ENCODE results near the gene UMODL1.

Gene UMODL1

DNA sequence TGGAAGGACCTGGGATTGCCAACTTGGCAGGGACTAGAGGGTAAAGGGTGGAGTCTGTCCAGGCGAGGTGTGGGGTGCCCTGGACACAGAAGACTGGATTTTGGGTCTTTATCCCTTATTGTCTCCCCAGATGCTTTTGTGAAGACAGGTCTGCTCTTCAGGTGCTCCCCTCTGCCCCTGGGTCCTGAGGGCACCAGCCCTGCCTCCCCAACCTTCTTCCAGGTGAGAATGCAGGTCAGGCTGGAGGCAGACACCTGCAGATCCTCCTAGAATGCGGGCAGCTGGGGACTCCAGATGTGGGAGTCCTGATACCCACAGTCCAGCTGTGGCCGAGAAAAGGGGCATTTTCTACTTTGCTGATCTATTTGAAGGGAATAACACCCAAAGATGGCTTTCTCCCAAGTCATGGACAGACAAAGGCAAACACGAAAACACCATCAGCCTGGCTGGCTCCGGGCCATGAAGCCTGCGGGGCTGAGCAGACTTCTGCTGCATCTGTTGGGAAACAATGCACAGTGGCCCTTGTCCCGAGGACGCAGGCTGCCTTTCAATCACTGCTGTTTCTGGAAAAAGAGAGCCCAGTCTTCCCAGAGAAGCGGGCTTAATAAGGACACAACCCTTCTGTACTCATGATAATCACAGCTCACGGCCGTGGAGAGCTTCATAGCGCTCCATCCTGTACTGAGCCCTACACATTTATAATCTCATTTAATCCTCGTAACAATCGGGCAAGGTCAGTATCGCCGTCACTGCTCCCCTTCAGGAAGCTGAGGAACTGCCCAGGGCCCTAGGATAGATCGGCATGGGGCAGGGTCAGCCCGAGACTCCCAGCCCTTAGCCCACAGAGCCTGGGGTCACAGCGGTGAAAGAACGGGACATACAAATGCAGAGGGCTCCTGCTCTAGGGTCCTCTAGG is 85.8 kb downstream of the UMODL1 start:
- Histone ChIP-seq H3K4me3 (ENCODE audit: insufficient read depth, low read depth, low read length) (no peak overlapping the region), H3K36me3 (ENCODE audit: control insufficient read depth, insufficient read depth, low read length) (no peaks in the 10 kb centered on the region), H3K4me1 (ENCODE audit: control insufficient read depth, insufficient read depth, low read length) (peaks cover 15% of the 10 kb centered on the region), H3K9me3 (ENCODE audit: control insufficient read depth, low read length) (no peaks in the 10 kb centered on the region), H3K27ac (ENCODE audit: insufficient read depth, low read depth, low read length, poor library complexity, severe bottlenecking) (no peak overlapping the region), H3K27me3 (ENCODE audit: control insufficient read depth, insufficient read depth, low read length, poor library complexity, severe bottlenecking) (no peaks in the 10 kb centered on the region)
- 87% methylated on average over 20 of the region's 20 CpGs for WGBS, 2 experiments

DNA sequence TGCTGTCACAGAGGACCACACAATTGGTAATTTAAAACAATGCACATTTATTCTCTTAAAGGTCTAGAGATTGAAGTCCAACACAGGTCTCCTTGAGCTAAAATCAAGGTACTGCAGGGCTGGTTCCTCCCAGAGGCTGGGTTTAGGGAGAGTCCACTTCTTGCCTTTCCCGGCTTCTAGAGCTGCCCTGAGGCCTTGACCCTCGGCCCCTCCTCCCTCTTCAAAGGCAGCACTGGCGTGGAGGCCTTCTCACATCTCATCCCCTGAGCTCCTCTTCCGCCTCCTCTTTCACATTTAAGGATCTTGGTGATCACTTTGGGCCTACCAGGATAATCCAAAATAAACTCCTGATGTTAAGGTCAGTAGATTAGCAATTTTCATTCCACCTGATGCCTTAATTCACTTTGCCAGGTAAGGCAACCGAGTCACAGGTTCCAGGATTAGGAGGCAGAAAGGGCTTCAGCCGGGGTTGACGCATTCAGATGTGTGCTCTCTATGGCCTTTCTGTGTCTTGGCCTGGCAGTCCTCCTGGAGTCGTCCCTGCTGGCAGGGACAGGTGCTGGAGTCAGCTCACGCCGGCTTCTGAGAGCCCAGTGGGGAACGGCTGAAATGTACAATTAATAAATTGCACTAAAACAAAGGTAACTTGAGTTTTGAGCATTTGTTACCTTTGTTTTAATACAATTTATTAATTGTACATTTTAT is 86.6 kb downstream of the UMODL1 start:
- H3K9me3 ChIP-seq (ENCODE audit: control insufficient read depth, low read length): no peaks in the 10 kb centered on the region
- H3K27me3 ChIP-seq (ENCODE audit: control insufficient read depth, insufficient read depth, low read length, poor library complexity, severe bottlenecking): no peaks in the 10 kb centered on the region
- H3K4me3 ChIP-seq (ENCODE audit: insufficient read depth, low read depth, low read length): no peak overlapping the region
- no peaks in the 10 kb centered on the region for H3K36me3 ChIP-seq (ENCODE audit: control insufficient read depth, insufficient read depth, low read length)
- no peak overlapping the region for H3K27ac ChIP-seq (ENCODE audit: insufficient read depth, low read depth, low read length, poor library complexity, severe bottlenecking)
- H3K4me1 ChIP-seq (ENCODE audit: control insufficient read depth, insufficient read depth, low read length): peaks cover 15% of the 10 kb centered on the region
- 84 to 86% methylated on average over 11 of the region's 11 CpGs for WGBS, 2 experiments

DNA sequence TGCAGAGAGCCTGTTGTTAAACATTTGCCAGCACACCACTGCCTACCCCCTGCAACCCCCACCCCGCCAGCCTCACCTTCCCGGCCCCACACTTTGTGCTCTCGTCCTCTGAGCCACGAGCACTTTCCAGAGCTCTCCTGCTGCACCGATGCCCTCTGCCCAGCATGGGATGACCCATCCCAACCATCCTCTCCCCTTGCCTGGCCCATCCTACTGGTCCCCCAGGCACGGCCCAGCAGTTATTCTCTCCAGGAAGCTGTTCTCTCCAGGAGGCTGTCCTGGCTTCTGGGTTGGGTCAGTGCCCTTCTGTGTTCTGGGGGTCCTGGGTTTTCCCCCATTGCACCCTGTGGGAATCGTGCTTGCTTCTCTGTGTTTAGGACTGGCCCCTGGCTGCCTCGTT is 87.7 kb downstream of the UMODL1 start:
- 90 to 93% methylated on average over 8 of the region's 8 CpGs for WGBS, 2 experiments

DNA sequence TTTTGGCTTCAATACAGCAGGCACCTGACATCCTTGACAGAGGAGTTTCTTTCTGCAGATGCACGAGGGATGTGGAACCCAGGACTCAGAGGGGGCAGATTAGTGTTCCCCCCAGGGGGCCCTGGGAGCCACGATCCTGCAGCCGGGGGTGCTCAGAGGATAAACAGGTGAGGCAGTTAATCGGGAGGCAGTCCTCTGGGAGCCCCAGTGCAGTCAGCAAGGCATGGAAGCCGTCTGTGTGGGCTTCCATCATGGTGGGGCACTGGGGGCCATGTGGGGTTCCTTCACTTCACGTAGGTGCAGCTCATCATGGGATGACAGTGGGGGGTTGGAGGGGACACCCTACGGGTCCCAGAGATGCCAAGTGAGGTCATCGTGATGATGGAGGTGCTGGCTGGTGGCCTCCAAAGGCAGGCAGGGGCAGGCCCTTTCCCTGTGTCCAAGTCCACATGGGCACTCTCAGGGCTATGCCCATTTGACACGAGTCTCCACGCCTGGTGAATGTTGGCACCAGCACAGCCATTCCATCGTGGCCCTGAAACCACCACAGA is 88.5 kb downstream of the UMODL1 start:
- no peak overlapping the region for H3K27ac ChIP-seq (ENCODE audit: insufficient read depth, low read depth, low read length, poor library complexity, severe bottlenecking)
- H3K4me1 ChIP-seq (ENCODE audit: control insufficient read depth, insufficient read depth, low read length): peaks cover 13% of the 10 kb centered on the region
- no peaks in the 10 kb centered on the region for H3K27me3 ChIP-seq (ENCODE audit: control insufficient read depth, insufficient read depth, low read length, poor library complexity, severe bottlenecking)
- WGBS, 2 experiments: 89% methylated on average over 11 of the region's 11 CpGs
- H3K4me3 ChIP-seq (ENCODE audit: insufficient read depth, low read depth, low read length): no peak overlapping the region
- H3K9me3 ChIP-seq (ENCODE audit: control insufficient read depth, low read length): no peaks in the 10 kb centered on the region
- H3K36me3 ChIP-seq (ENCODE audit: control insufficient read depth, insufficient read depth, low read length): no peaks in the 10 kb centered on the region

More for the DNA sequence above, 87.7 kb downstream of the UMODL1 start:
- Histone ChIP-seq H3K9me3 (ENCODE audit: control insufficient read depth, low read length) (no peaks in the 10 kb centered on the region), H3K36me3 (ENCODE audit: control insufficient read depth, insufficient read depth, low read length) (no peaks in the 10 kb centered on the region), H3K27ac (ENCODE audit: insufficient read depth, low read depth, low read length, poor library complexity, severe bottlenecking) (no peak overlapping the region), H3K4me1 (ENCODE audit: control insufficient read depth, insufficient read depth, low read length) (peaks cover 15% of the 10 kb centered on the region), H3K27me3 (ENCODE audit: control insufficient read depth, insufficient read depth, low read length, poor library complexity, severe bottlenecking) (no peaks in the 10 kb centered on the region), H3K4me3 (ENCODE audit: insufficient read depth, low read depth, low read length) (no peak overlapping the region)

GRCh38 chr21:42160111-42160721 is 89.1 kb downstream of the UMODL1 start:
- H3K27ac ChIP-seq (ENCODE audit: insufficient read depth, low read depth, low read length, poor library complexity, severe bottlenecking): no peak overlapping the region
- H3K9me3 ChIP-seq (ENCODE audit: control insufficient read depth, low read length): no peaks in the 10 kb centered on the region
- no peaks in the 10 kb centered on the region for H3K27me3 ChIP-seq (ENCODE audit: control insufficient read depth, insufficient read depth, low read length, poor library complexity, severe bottlenecking)
- WGBS, 2 experiments: 89 to 90% methylated on average over 25 of the region's 25 CpGs
- H3K4me1 ChIP-seq (ENCODE audit: control insufficient read depth, insufficient read depth, low read length): peaks cover 11% of the 10 kb centered on the region
- no peak overlapping the region for H3K4me3 ChIP-seq (ENCODE audit: insufficient read depth, low read depth, low read length)
- no peaks in the 10 kb centered on the region for H3K36me3 ChIP-seq (ENCODE audit: control insufficient read depth, insufficient read depth, low read length)

DNA sequence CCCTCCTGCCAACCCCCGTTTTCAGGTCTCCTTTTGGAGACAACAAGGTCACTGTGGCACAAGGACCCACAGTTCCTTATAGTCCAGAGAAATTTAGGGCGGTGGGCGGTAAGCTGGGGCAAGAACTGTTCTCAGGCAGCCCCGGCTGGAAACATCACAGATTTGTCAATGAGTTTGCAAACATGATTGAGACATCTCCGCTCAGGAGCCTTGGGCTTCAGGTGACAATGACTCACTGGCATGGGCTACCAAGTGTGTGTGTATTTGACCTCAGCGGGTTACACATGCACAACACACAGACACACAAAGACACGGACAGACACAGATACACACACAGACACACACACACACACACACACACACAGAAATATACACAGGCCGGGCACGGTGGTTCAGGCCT is 89.6 kb downstream of the UMODL1 start:
- H3K9me3 ChIP-seq (ENCODE audit: control insufficient read depth, low read length): no peaks in the 10 kb centered on the region
- H3K27me3 ChIP-seq (ENCODE audit: control insufficient read depth, insufficient read depth, low read length, poor library complexity, severe bottlenecking): no peaks in the 10 kb centered on the region
- peaks cover 11% of the 10 kb centered on the region for H3K4me1 ChIP-seq (ENCODE audit: control insufficient read depth, insufficient read depth, low read length)
- H3K27ac ChIP-seq (ENCODE audit: insufficient read depth, low read depth, low read length, poor library complexity, severe bottlenecking): no peak overlapping the region
- no peaks in the 10 kb centered on the region for H3K36me3 ChIP-seq (ENCODE audit: control insufficient read depth, insufficient read depth, low read length)
- 91 to 94% methylated on average over 9 of the region's 9 CpGs for WGBS, 2 experiments
- H3K4me3 ChIP-seq (ENCODE audit: insufficient read depth, low read depth, low read length): no peak overlapping the region

DNA sequence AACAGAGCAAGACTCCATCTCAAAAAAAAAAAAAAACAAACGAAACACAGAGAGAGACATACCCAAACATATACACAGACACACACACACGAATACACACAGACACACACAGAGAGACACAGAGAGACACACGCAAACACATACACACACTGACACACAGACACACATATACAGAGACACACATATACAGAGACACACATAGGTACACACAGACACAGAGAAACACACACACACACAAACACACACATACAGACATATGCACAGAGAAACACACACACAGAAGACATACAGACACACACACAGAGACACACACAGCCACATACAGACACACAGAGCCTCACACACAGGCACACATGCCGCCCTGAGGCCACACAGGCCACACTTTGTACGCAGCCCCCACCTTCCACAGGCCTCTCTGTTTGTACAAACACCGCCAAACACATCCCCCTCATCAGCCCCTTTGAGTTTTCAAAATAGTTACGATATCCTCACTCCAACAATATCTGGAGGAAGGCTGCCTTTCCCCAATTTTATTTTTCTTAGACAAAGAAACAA is 90.4 kb downstream of the UMODL1 start:
- Histone ChIP-seq H3K27ac (ENCODE audit: insufficient read depth, low read depth, low read length, poor library complexity, severe bottlenecking) (no peak overlapping the region), H3K27me3 (ENCODE audit: control insufficient read depth, insufficient read depth, low read length, poor library complexity, severe bottlenecking) (no peaks in the 10 kb centered on the region), H3K4me3 (ENCODE audit: insufficient read depth, low read depth, low read length) (no peak overlapping the region), H3K36me3 (ENCODE audit: control insufficient read depth, insufficient read depth, low read length) (no peaks in the 10 kb centered on the region), H3K9me3 (ENCODE audit: control insufficient read depth, low read length) (no peaks in the 10 kb centered on the region), H3K4me1 (ENCODE audit: control insufficient read depth, insufficient read depth, low read length) (peaks cover 11% of the 10 kb centered on the region)
- 88 to 90% methylated on average over 7 of the region's 7 CpGs for WGBS, 2 experiments

DNA sequence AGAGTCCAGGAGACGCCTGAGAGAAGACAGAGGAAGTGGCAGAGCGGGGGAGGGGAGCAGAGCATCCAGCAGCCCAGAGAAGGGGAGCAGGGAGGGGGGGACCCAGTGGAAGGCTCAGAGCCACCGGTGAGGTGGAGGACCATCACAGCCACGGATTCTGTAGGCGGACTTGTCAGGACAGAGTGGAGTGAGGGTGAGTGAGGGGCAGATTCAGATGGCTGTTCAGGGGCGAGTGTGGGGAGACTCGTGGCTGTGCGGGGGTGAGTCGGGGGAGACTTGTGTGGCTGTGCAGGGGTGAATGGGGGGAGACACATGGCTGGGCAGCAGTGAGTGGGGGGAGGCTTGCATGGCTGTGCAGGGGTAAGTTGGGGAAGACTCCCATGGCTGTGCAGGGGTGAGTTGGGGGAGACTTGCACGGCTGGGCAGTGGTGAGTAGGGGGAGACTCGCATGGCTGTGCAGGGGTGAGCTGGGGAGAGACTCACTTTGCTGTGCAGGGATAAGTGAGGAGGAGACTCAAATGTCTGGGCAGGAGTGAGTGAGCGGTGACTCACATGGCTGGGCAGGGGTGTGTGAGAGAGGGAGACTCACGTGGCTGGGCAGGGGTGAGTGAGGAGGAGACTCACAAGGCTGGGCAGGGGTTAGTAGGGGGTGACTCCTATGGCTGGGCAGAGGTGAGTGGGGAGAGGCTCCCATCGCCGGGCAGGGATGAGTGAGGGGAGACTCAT is 91.0 kb downstream of the UMODL1 start:
- no peaks in the 10 kb centered on the region for H3K27me3 ChIP-seq (ENCODE audit: control insufficient read depth, insufficient read depth, low read length, poor library complexity, severe bottlenecking)
- no peaks in the 10 kb centered on the region for H3K36me3 ChIP-seq (ENCODE audit: control insufficient read depth, insufficient read depth, low read length)
- no peaks in the 10 kb centered on the region for H3K9me3 ChIP-seq (ENCODE audit: control insufficient read depth, low read length)
- no peak overlapping the region for H3K27ac ChIP-seq (ENCODE audit: insufficient read depth, low read depth, low read length, poor library complexity, severe bottlenecking)
- H3K4me1 ChIP-seq (ENCODE audit: control insufficient read depth, insufficient read depth, low read length): peaks cover 11% of the 10 kb centered on the region
- WGBS, 2 experiments: 80% methylated on average over 15 of the region's 15 CpGs
- no peak overlapping the region for H3K4me3 ChIP-seq (ENCODE audit: insufficient read depth, low read depth, low read length)

DNA sequence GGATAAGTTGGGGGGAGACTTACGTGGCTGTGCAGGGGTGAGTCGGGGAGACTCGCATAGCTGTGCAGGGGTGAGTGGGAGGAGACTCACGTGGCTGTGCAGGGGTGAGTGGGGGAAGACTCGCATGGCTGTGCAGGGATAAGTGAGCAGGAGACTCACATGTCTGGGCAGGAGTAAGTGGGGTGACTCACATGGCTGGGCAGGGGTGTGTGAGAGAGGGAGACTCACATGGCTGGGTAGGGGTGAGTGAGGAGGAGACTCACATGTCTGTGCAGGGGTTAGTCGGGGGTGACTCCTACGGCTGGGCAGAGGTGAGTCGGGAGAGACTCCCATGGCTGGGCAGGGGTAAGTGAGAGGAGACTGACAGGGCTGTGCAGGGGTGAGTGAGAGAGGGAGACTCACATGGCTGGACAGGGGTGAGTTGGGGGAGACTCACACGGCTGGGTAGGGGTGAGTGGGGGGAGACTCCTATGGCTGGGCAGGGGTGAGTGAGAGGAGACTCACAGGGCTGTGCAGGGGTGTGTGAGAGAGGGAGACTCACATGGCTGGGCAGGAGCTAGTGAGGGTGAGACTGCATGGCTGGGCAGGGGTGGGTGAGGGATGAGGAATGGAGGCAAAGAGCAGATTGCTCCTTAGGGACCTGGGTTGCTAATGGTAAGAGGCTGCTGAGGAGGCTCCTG is 91.9 kb downstream of the UMODL1 start:
- no peak overlapping the region for H3K4me3 ChIP-seq (ENCODE audit: insufficient read depth, low read depth, low read length)
- no peak overlapping the region for H3K27ac ChIP-seq (ENCODE audit: insufficient read depth, low read depth, low read length, poor library complexity, severe bottlenecking)
- peaks cover 7% of the 10 kb centered on the region for H3K4me1 ChIP-seq (ENCODE audit: control insufficient read depth, insufficient read depth, low read length)
- no peaks in the 10 kb centered on the region for H3K9me3 ChIP-seq (ENCODE audit: control insufficient read depth, low read length)
- no peaks in the 10 kb centered on the region for H3K27me3 ChIP-seq (ENCODE audit: control insufficient read depth, insufficient read depth, low read length, poor library complexity, severe bottlenecking)
- WGBS, 2 experiments: 91% methylated on average over 9 of the region's 9 CpGs
- no peaks in the 10 kb centered on the region for H3K36me3 ChIP-seq (ENCODE audit: control insufficient read depth, insufficient read depth, low read length)
